Thymus (tissue), 11 donors: ENCODE data around the gene WNT3. TPM values are rescaled to one million over a fixed set of nuclear protein-coding genes. Genes with fewer than 3 reads are reported as not detected.
"Not testable (repeated sequence)": the region's sequence is repeated elsewhere in the genome, so short reads cannot be mapped to it uniquely, and the experiment has no call there.

Source experiments
- DNase-seq, 9 donors: peaks; one replicate each; pipeline ENCODE4 v3.0.0-alpha.2; 2013; ENCODE audit warnings: low spot score in 9 of 9, low read depth in 6 of 9, missing footprints in 1 of 9
- H3K27ac ChIP-seq, 2 donors: one replicate each; pipeline ENCODE4 v1.5.1; 2013; ENCODE audit warnings: control low read depth in 1 of 2, low read depth in 1 of 2, low read length in 1 of 2, mild to moderate bottlenecking in 1 of 2, moderate library complexity in 1 of 2
- H3K27me3 ChIP-seq, 2 donors: one replicate each; pipeline ENCODE4 v1.5.1; 2013; ENCODE audit warnings: low read length in 1 of 2; ENCODE audit not compliant: control insufficient read depth in 2 of 2, insufficient read depth in 1 of 2
- H3K36me3 ChIP-seq, 2 donors: one replicate each; pipeline ENCODE4 v1.5.1; 2013; ENCODE audit warnings: low read length in 1 of 2, mild to moderate bottlenecking in 1 of 2, moderate library complexity in 1 of 2; ENCODE audit not compliant: control insufficient read depth in 2 of 2, insufficient read depth in 2 of 2
- H3K4me1 ChIP-seq, 2 donors: one replicate each; pipeline ENCODE4 v1.5.1; 2013; ENCODE audit warnings: low read length in 2 of 2; ENCODE audit not compliant: control insufficient read depth in 2 of 2, insufficient read depth in 2 of 2
- H3K4me3 ChIP-seq, 2 donors: one replicate each; pipeline ENCODE4 v1.5.1; 2013; ENCODE audit warnings: low read length in 2 of 2, control low read depth in 1 of 2, mild to moderate bottlenecking in 1 of 2
- H3K9me3 ChIP-seq, 2 donors: one replicate each; pipeline ENCODE4 v1.5.1; 2013; ENCODE audit warnings: low read length in 1 of 2, mild to moderate bottlenecking in 1 of 2; ENCODE audit not compliant: control insufficient read depth in 2 of 2, insufficient read depth in 1 of 2
- WGBS: extraction: QIAGEN DNeasy Blood & Tissue Kit; methylation state at CpG from one replicate; pipeline ENCODE4 v1.1.7; 2013; 5-methylcytosine and 5-hydroxymethylcytosine counted together
- polyA plus RNA-seq: library from polyadenylated mRNA; stranded (reverse); fragments of 200-250 nt; gene quantifications from one replicate; pipeline ENCODE4 v1.2.3, GENCODE V29; 2013
- total RNA-seq: library from RNA; stranded (reverse); fragments of 120-200 nt; gene quantifications from one replicate; pipeline ENCODE4 v1.2.4, GENCODE V29; 2013
- donor health status: healthy.

WNT3 gene
- total and polyA plus RNA-seq, 2 donors, result 0.42 to 1.0 TPM

- no peaks in the 10 kb centered on the region for H3K36me3 ChIP-seq
- no peak for DNase-seq
- H3K27me3 ChIP-seq, result peaks cover 0 to 60% of the 10 kb centered on the region in 2 donors
- H3K9me3 ChIP-seq, result peaks cover 0 to 4% of the 10 kb centered on the region in 2 donors
- H3K4me3 ChIP-seq, result no peak overlapping the region
- H3K27ac ChIP-seq, result no peak overlapping the region
- H3K4me1 ChIP-seq, result no peaks in the 10 kb centered on the region
- WGBS, result 91% methylated on average over 5 of the region's 5 CpGs
Measured at GRCh38 chr17:46794318-46794717, 24.2 kb downstream of the WNT3 start.

GRCh38 chr17:46793541-46793940 is 25.0 kb downstream of the WNT3 start:
- Histone ChIP-seq H3K4me1 (no peaks in the 10 kb centered on the region), H3K9me3 (peaks cover 0 to 4% of the 10 kb centered on the region in 2 donors), H3K4me3 (no peak overlapping the region), H3K36me3 (no peaks in the 10 kb centered on the region), H3K27me3 (peaks cover 0 to 61% of the 10 kb centered on the region in 2 donors), H3K27ac (no peak overlapping the region)
- DNase-seq, result no peak
- 73% methylated on average over 5 of the region's 5 CpGs for WGBS

- peaks cover 0 to 60% of the 10 kb centered on the region in 2 donors for H3K27me3 ChIP-seq
- not testable (repeated sequence) for DNase-seq, H3K36me3 ChIP-seq, H3K4me1 ChIP-seq, H3K4me3 ChIP-seq, H3K9me3 ChIP-seq, H3K27ac ChIP-seq
- WGBS, result 93% methylated on average over 6 of the region's 6 CpGs
Measured at GRCh38 chr17:46793023-46793422, 25.5 kb downstream of the WNT3 start.

DNA sequence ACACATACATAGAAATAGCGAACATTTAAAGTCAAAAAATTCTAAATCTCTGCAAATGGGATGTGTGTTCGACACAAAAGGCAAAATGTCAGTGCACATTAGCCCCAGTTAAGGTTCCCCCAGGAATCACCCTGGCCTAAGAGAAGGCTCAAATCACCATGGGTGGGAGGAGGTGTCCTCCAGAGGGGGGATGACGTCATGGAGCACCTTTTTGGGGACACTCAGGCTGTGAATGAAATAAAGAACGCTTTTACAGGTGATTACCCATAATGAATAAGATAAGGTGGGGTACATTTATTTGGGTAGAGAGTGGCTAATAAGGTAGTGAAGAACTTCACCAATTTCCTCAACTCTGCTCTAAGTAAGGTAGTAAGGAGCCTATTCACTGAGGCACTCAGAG is 26.4 kb downstream of the WNT3 start:
- Histone ChIP-seq H3K36me3 (no peaks in the 10 kb centered on the region), H3K4me3 (no peak overlapping the region), H3K4me1 (no peaks in the 10 kb centered on the region), H3K9me3 (peaks cover 0 to 4% of the 10 kb centered on the region in 2 donors), H3K27me3 (peaks cover 0 to 58% of the 10 kb centered on the region in 2 donors), H3K27ac (no peak overlapping the region)
- 93% methylated on average over 4 of the region's 4 CpGs for WGBS
- no peak for DNase-seq

- Histone ChIP-seq H3K27me3 (peaks cover 0 to 56% of the 10 kb centered on the region in 2 donors), H3K9me3 (peaks cover 0 to 4% of the 10 kb centered on the region in 2 donors)
Measured at GRCh38 chr17:46791531-46791930, 27.0 kb downstream of the WNT3 start.

GRCh38 chr17:46790216-46790615 is 28.3 kb downstream of the WNT3 start:
- Histone ChIP-seq H3K9me3 (peaks cover 0 to 4% of the 10 kb centered on the region in 2 donors), H3K27ac (no peak overlapping the region), H3K36me3 (no peaks in the 10 kb centered on the region), H3K27me3 (peaks cover 0 to 50% of the 10 kb centered on the region in 2 donors), H3K4me1 (no peaks in the 10 kb centered on the region), H3K4me3 (no peak overlapping the region)
- 81% methylated on average over 3 of the region's 3 CpGs for WGBS
- DNase-seq, result no peak

More at GRCh38 chr17:46791531-46791930, 27.0 kb downstream of the WNT3 start:
- no peak overlapping the region for H3K4me3 ChIP-seq
- no peak for DNase-seq
- 71% methylated on average over 5 of the region's 5 CpGs for WGBS
- no peaks in the 10 kb centered on the region for H3K4me1 ChIP-seq
- H3K27ac ChIP-seq, result no peak overlapping the region
- no peaks in the 10 kb centered on the region for H3K36me3 ChIP-seq

DNA sequence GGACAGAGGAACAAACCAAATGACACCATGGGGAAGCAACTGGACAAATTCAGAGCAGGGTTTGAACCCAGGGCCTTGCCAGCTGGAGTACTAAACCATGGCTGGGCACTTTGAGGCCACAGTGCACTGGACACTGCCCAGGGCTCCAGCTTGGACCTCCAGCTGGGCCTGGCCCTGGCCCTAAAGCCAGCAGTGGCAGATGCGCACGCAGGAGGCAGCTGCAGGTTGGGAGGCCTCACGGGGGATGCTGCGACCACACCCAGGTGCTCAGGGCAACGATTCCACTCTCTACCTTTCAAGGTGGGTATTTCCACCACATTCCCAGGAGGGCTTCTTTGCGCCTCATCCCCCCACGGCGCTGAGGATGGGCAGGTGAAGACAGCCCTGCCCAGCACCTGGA is 28.9 kb downstream of the WNT3 start:
- H3K36me3 ChIP-seq, result no peaks in the 10 kb centered on the region
- 96% methylated on average over 8 of the region's 8 CpGs for WGBS
- peaks cover 0 to 45% of the 10 kb centered on the region in 2 donors for H3K27me3 ChIP-seq
- no peaks in the 10 kb centered on the region for H3K4me1 ChIP-seq
- no peak overlapping the region for H3K4me3 ChIP-seq
- no peak for DNase-seq
- H3K27ac ChIP-seq, result no peak overlapping the region
- H3K9me3 ChIP-seq, result peaks cover 0 to 4% of the 10 kb centered on the region in 2 donors

DNA sequence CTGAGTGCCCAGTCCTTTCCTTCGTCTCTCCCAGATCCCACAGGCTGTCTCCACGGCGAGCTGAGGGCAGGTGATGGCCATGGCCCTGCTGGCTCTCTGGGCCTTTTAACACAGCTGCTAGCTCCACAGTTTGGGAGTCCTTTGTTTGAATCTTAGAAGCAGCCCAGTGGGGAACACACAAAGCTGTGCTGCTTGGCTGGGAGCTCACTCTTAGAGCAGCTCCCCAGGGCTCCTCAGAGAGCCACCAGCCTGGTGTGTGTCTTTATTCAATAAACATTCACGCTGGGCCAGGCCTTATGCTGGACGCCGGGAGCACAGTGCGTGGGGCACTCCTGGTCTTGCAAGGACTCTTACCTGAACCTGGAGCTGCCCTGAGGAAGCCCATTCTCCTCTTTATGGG is 29.7 kb downstream of the WNT3 start:
- Histone ChIP-seq H3K9me3 (peaks cover 0 to 4% of the 10 kb centered on the region in 2 donors), H3K27me3 (peaks cover 0 to 40% of the 10 kb centered on the region in 2 donors), H3K4me3 (no peak overlapping the region), H3K4me1 (no peaks in the 10 kb centered on the region), H3K36me3 (no peaks in the 10 kb centered on the region), H3K27ac (no peak overlapping the region)
- 96% methylated on average over 7 of the region's 7 CpGs for WGBS
- DNase-seq, result no peak

DNA sequence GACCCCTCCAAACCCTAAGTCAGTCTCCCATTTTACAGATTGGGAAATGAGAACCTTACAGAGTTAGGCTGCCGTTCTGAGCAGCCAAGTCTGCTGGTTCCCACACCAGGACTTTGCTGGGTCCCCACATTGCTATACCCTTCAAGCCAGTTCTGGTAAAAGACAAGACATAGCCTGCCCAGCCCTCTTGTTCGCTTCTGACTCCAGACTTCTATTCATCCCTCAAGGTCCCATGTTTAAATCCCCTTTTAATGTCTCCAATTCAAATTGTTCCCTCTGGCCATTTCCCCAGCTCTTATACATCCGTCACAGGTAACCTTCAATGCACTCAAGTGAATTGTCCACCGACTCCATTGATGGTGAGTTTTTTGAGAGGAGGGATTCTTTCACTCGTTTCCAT is 30.2 kb downstream of the WNT3 start:
- peaks cover 0 to 4% of the 10 kb centered on the region in 2 donors for H3K9me3 ChIP-seq
- no peaks in the 10 kb centered on the region for H3K4me1 ChIP-seq
- H3K4me3 ChIP-seq, result no peak overlapping the region
- no peaks in the 10 kb centered on the region for H3K36me3 ChIP-seq
- DNase-seq, result no peak
- no peak overlapping the region for H3K27ac ChIP-seq
- peaks cover 0 to 36% of the 10 kb centered on the region in 2 donors for H3K27me3 ChIP-seq
- WGBS, result 94% methylated on average over 5 of the region's 5 CpGs

- Histone ChIP-seq H3K9me3 (peaks cover 0 to 4% of the 10 kb centered on the region in 2 donors), H3K27me3 (peaks cover 0 to 31% of the 10 kb centered on the region in 2 donors), H3K27ac (no peak overlapping the region), H3K4me3 (no peak overlapping the region), H3K4me1 (no peaks in the 10 kb centered on the region), H3K36me3 (no peaks in the 10 kb centered on the region)
- DNase-seq, result no peak
- 97% methylated on average over 13 of the region's 13 CpGs for WGBS
Measured at GRCh38 chr17:46787478-46787877, 31.0 kb downstream of the WNT3 start.
